SK-N-SH treated with all-trans-retinoic acid at 6 μM for 48 hours (cell line): ENCODE data around the gene TMPRSS12.
"Not testable (repeated sequence)": the region's sequence is repeated elsewhere in the genome, so short reads cannot be mapped to it uniquely, and the experiment has no call there.

Experiments used
- ATAC-seq: fragments of 200-7000 bp; cut with Tn5 transposase; 3 replicates; pipeline ENCODE4 v1.9.1; 2020; ENCODE audit warnings: mild to moderate bottlenecking, moderate library complexity
- ARNTL ChIP-seq: fragments of 450-650 bp; formaldehyde crosslinking; IDR thresholded peaks from 2 replicates; pipeline ENCODE4 v1.5.0; 2020; ENCODE audit warnings: low read depth, mild to moderate bottlenecking, moderate library complexity, borderline replicate concordance
- BACH2 ChIP-seq: fragments of 250-450 bp; sonication (Bioruptor Pico); IDR thresholded peaks from 2 replicates; pipeline ENCODE4 v1.9.0; 2021; ENCODE audit warnings: mild to moderate bottlenecking, borderline replicate concordance
- CSDC2 ChIP-seq: fragments of 250-450 bp; sonication (Bioruptor Pico); IDR thresholded peaks from 2 replicates; pipeline ENCODE4 v1.5.0; 2020; ENCODE audit warnings: mild to moderate bottlenecking, moderate library complexity
- ESRRG ChIP-seq: fragments of 250-450 bp; sonication (Bioruptor Pico); IDR thresholded peaks from 2 replicates; pipeline ENCODE4 v1.6.1; 2021; ENCODE audit warnings: mild to moderate bottlenecking
- GLIS3 ChIP-seq: fragments of 250-450 bp; sonication (Bioruptor Pico); IDR thresholded peaks from 2 replicates; pipeline ENCODE4 v1.5.0; 2020; ENCODE audit warnings: mild to moderate bottlenecking, moderate library complexity
- ISL1 ChIP-seq: fragments of 250-450 bp; sonication (Bioruptor Pico); IDR thresholded peaks from 2 replicates; pipeline ENCODE4 v2.1.2; 2022; ENCODE audit warnings: mild to moderate bottlenecking, moderate library complexity
- OSR1 ChIP-seq: fragments of 250-450 bp; sonication (Bioruptor Pico); IDR thresholded peaks from 2 replicates; pipeline ENCODE4 v1.8.0; 2022; ENCODE audit warnings: moderate library complexity, mild to moderate bottlenecking, inconsistent platforms
- PPARA ChIP-seq: fragments of 250-450 bp; sonication (Bioruptor Pico); IDR thresholded peaks from 2 replicates; pipeline ENCODE4 v1.5.0; 2020; ENCODE audit warnings: mild to moderate bottlenecking, borderline replicate concordance
- RARB ChIP-seq: fragments of 250-450 bp; sonication (Bioruptor Pico); IDR thresholded peaks from 2 replicates; pipeline ENCODE4 v1.8.0; 2021; ENCODE audit warnings: mild to moderate bottlenecking, moderate library complexity
- SNAI2 ChIP-seq: fragments of 250-450 bp; sonication (Bioruptor Pico); IDR thresholded peaks from 2 replicates; pipeline ENCODE4 v1.5.0; 2020; ENCODE audit warnings: mild to moderate bottlenecking, moderate library complexity
- TCF4 ChIP-seq: fragments of 250-450 bp; sonication (Bioruptor Pico); IDR thresholded peaks from 2 replicates; pipeline ENCODE4 v1.8.0; 2021; ENCODE audit warnings: mild to moderate bottlenecking, moderate library complexity, borderline replicate concordance
- TOX ChIP-seq: fragments of 250-450 bp; sonication (Bioruptor Pico); IDR thresholded peaks from 2 replicates; pipeline ENCODE4 v1.8.0; 2021; ENCODE audit warnings: mild to moderate bottlenecking, moderate library complexity, borderline replicate concordance
- ZC3H10 ChIP-seq: fragments of 250-450 bp; sonication (Bioruptor Pico); IDR thresholded peaks from 2 replicates; pipeline ENCODE4 v1.5.1; 2021; ENCODE audit warnings: mild to moderate bottlenecking, moderate library complexity
- ZFP3 ChIP-seq: fragments of 250-450 bp; sonication (Bioruptor Pico); IDR thresholded peaks from 2 replicates; pipeline ENCODE4 v1.5.0; 2020; ENCODE audit warnings: mild to moderate bottlenecking, moderate library complexity
- ZFP30 ChIP-seq: fragments of 450-650 bp; formaldehyde crosslinking; IDR thresholded peaks from 2 replicates; pipeline ENCODE4 v1.5.0; 2022; ENCODE audit warnings: mild to moderate bottlenecking, moderate library complexity
- ZNF565 ChIP-seq: fragments of 450-650 bp; formaldehyde crosslinking; conservative IDR thresholded peaks from 2 replicates; pipeline ENCODE4 v1.5.0; 2020; ENCODE audit warnings: low read depth, mild to moderate bottlenecking, moderate library complexity
- ZNF70 ChIP-seq: fragments of 450-650 bp; formaldehyde crosslinking; IDR thresholded peaks from 2 replicates; pipeline ENCODE4 v1.5.0; 2020; ENCODE audit warnings: mild to moderate bottlenecking, moderate library complexity
- ZNF8 ChIP-seq: fragments of 450-650 bp; formaldehyde crosslinking; IDR thresholded peaks from 2 replicates; pipeline ENCODE4 v1.5.0; 2020; ENCODE audit warnings: mild to moderate bottlenecking, moderate library complexity
- TF ChIP-seq, protein P1 (sequence below): fragments of 250-450 bp; sonication (Bioruptor Pico); IDR thresholded peaks from 2 replicates; pipeline ENCODE4 v1.8.0; 2020; ENCODE audit warnings: mild to moderate bottlenecking, moderate library complexity, borderline replicate concordance
- TF ChIP-seq, protein P2 (sequence below): fragments of 250-450 bp; sonication (Bioruptor Pico); IDR thresholded peaks from 2 replicates; pipeline ENCODE4 v1.5.1; 2020; ENCODE audit warnings: low read depth, mild to moderate bottlenecking, moderate library complexity
- TF ChIP-seq, protein P3 (sequence below): fragments of 250-450 bp; sonication (Bioruptor Pico); IDR thresholded peaks from 2 replicates; pipeline ENCODE4 v1.5.1; 2021; ENCODE audit warnings: mild to moderate bottlenecking, moderate library complexity
- TF ChIP-seq, protein P4 (sequence below): fragments of 250-450 bp; sonication (Bioruptor Pico); IDR thresholded peaks from 2 replicates; pipeline ENCODE4 v1.8.0; 2021; ENCODE audit warnings: low read depth, mild to moderate bottlenecking, moderate library complexity, borderline replicate concordance

TMPRSS12 gene

DNA sequence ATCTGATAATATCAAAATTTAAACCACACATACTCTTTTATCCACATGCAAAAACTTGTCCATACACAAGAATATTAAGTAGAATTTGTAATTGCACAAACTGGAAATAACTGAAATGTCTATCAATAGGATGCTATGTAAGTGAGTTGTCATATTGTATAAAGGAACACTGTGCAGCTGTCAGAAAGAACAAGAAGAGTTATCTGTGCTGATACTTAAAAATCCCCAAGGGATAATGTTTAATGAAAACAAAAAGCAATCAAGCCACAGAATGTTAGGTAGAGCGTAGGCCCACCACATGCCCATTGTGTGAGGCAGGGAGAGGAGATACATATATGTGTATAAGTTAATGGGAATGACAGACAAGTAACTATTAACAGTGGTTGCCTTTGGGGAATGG lies 83.7 kb downstream of the TMPRSS12 start:
- ATAC-seq: no peak
- TF ChIP-seq RARB (CRISPR knock-in tag) (no peak), TCF4 (CRISPR knock-in tag) (no peak), TOX (CRISPR knock-in tag) (no peak), ISL1 (CRISPR knock-in tag) (no peak)
- TF ChIP-seq, all 23 proteins: peak for 0

DNA sequence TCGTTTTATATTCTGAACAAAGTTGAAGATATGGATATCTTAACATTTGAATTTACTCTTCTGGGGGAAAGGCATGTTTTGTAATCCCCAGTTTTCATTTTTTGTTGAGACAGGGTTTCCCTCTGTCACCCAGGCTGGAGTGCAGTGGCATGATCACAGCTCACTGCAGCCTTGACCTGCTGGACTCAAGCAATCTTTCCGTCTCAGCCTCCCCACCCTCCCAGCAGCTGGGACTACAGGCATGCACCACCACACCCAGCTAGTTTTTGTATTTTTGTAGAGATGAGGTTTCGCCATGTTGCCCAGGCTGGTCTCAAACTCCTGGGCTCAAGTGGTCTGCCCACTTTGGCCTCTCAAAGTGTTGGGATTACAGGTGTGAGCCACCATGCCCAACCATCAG lies 84.2 kb downstream of the TMPRSS12 start:
- ATAC-seq: not testable (repeated sequence)

DNA sequence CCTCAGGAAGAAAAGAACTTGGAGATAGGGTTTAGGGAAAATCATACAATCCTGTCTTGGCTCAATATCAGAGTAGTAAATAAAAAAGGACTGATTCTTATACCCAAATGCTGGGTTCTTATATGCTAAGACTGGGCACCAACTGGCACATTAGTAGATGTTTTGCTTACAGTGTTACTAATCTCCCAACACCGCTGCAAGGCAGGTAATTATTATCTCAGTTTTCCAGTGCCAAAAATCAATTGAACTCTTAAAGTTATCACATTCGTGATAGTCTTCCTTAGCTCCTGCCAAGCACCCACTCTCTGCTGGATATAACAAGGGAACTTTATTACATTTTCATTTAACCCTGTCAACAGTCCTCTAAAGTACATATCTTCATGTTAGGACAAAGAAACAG lies 84.6 kb downstream of the TMPRSS12 start:
- ATAC-seq: no peak
- TF ChIP-seq, protein P1, sequence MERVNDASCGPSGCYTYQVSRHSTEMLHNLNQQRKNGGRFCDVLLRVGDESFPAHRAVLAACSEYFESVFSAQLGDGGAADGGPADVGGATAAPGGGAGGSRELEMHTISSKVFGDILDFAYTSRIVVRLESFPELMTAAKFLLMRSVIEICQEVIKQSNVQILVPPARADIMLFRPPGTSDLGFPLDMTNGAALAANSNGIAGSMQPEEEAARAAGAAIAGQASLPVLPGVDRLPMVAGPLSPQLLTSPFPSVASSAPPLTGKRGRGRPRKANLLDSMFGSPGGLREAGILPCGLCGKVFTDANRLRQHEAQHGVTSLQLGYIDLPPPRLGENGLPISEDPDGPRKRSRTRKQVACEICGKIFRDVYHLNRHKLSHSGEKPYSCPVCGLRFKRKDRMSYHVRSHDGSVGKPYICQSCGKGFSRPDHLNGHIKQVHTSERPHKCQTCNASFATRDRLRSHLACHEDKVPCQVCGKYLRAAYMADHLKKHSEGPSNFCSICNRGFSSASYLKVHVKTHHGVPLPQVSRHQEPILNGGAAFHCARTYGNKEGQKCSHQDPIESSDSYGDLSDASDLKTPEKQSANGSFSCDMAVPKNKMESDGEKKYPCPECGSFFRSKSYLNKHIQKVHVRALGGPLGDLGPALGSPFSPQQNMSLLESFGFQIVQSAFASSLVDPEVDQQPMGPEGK: no peak
- TF ChIP-seq BACH2 (no peak), ZFP3 (CRISPR knock-in tag) (no peak), PPARA (CRISPR knock-in tag) (no peak), RARB (CRISPR knock-in tag) (no peak), ZNF70 (CRISPR knock-in tag) (no peak), SNAI2 (CRISPR knock-in tag) (no peak), ARNTL (CRISPR knock-in tag) (no peak)
- TF ChIP-seq, protein P2, sequence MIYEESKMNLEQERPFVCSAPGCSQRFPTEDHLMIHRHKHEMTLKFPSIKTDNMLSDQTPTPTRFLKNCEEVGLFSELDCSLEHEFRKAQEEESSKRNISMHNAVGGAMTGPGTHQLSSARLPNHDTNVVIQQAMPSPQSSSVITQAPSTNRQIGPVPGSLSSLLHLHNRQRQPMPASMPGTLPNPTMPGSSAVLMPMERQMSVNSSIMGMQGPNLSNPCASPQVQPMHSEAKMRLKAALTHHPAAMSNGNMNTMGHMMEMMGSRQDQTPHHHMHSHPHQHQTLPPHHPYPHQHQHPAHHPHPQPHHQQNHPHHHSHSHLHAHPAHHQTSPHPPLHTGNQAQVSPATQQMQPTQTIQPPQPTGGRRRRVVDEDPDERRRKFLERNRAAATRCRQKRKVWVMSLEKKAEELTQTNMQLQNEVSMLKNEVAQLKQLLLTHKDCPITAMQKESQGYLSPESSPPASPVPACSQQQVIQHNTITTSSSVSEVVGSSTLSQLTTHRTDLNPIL (CRISPR knock-in tag): no peak

DNA sequence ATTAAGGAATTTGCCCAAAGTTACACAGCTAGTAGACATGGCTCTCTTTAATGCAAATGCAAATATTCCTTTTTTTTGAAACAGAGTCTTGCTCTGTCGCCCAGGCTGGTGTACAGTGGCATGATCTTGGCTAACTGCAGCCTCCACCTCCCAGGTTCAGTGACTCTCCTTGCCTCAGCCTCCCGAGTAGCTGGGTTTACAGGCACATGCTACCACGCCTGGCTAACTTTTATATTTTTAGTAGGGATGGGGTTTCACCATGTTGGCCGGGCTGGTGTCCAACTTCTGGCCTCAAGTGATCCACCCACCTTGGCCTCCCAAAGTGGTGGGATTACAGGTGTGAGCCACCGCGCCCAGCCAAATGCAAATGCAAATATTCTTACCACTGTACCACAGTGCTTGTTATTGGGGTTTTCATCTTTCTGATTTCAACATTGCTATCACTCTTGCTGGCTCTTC lies 85.1 kb downstream of the TMPRSS12 start:
- TF ChIP-seq ZC3H10 (CRISPR knock-in tag): no peak
- no peak for TF ChIP-seq ZFP30 (CRISPR knock-in tag)
- no peak for ATAC-seq

DNA sequence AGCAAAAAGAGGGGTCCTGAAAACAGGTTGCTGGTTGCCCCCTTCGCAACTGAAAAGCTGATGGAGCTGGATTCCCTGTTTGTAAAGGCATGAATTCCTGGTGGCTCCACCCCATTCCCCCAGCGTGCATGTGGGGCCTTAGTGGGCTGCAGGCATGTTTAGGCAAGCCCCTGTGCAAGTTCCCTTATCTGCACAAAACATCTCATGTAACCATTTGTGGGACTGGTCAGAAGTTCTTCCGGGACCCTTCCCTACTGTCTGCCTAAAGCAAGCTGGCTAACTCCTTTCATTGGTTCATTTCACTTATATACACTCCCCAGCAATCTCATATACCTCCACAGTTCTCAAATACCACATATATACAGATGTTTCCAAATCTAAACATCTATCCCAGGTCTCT lies 85.7 kb downstream of the TMPRSS12 start:
- TF ChIP-seq ISL1 (CRISPR knock-in tag) (no peak), OSR1 (no peak)
- ATAC-seq: no peak

DNA sequence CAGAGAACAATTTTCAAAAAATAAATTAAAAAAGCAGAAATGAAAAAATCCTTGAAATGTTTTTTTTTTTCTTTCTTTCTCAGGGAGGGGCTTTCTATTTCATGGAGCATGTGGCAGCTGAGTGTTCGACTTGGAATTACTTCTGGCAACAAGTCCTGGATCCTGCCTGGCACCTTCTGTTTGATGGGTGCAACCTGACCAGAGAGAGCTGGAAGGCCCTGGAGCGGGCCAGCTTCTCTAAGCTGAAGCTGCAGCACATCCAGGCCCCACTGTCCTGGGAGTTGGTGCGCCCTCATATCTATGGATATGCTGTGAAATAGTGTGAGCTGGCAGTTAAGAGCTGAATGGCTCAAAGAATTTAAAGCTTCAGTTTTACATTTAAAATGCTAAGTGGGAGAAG lies 87.1 kb downstream of the TMPRSS12 start:
- ATAC-seq: no peak
- TF ChIP-seq ZNF565 (no peak), ZFP3 (CRISPR knock-in tag) (no peak), CSDC2 (CRISPR knock-in tag) (no peak), GLIS3 (CRISPR knock-in tag) (no peak), ESRRG (CRISPR knock-in tag) (no peak), PPARA (CRISPR knock-in tag) (no peak), TCF4 (CRISPR knock-in tag) (no peak), ZNF8 (CRISPR knock-in tag) (no peak), TOX (CRISPR knock-in tag) (no peak), ISL1 (CRISPR knock-in tag) (no peak), ARNTL (CRISPR knock-in tag) (no peak), ZNF70 (CRISPR knock-in tag) (no peak), RARB (CRISPR knock-in tag) (no peak), ZC3H10 (CRISPR knock-in tag) (no peak), ZFP30 (CRISPR knock-in tag) (no peak), OSR1 (no peak)
- TF ChIP-seq, protein P3, sequence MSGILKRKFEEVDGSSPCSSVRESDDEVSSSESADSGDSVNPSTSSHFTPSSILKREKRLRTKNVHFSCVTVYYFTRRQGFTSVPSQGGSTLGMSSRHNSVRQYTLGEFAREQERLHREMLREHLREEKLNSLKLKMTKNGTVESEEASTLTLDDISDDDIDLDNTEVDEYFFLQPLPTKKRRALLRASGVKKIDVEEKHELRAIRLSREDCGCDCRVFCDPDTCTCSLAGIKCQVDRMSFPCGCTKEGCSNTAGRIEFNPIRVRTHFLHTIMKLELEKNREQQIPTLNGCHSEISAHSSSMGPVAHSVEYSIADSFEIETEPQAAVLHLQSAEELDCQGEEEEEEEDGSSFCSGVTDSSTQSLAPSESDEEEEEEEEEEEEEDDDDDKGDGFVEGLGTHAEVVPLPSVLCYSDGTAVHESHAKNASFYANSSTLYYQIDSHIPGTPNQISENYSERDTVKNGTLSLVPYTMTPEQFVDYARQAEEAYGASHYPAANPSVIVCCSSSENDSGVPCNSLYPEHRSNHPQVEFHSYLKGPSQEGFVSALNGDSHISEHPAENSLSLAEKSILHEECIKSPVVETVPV (CRISPR knock-in tag): no peak
- TF ChIP-seq, protein P4, sequence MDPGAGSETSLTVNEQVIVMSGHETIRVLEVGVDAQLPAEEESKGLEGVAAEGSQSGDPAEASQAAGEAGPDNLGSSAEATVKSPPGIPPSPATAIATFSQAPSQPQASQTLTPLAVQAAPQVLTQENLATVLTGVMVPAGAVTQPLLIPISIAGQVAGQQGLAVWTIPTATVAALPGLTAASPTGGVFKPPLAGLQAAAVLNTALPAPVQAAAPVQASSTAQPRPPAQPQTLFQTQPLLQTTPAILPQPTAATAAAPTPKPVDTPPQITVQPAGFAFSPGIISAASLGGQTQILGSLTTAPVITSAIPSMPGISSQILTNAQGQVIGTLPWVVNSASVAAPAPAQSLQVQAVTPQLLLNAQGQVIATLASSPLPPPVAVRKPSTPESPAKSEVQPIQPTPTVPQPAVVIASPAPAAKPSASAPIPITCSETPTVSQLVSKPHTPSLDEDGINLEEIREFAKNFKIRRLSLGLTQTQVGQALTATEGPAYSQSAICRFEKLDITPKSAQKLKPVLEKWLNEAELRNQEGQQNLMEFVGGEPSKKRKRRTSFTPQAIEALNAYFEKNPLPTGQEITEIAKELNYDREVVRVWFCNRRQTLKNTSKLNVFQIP (CRISPR knock-in tag): no peak
- TF ChIP-seq, protein P2 (CRISPR knock-in tag): no peak
- TF ChIP-seq, protein P1: no peak

DNA sequence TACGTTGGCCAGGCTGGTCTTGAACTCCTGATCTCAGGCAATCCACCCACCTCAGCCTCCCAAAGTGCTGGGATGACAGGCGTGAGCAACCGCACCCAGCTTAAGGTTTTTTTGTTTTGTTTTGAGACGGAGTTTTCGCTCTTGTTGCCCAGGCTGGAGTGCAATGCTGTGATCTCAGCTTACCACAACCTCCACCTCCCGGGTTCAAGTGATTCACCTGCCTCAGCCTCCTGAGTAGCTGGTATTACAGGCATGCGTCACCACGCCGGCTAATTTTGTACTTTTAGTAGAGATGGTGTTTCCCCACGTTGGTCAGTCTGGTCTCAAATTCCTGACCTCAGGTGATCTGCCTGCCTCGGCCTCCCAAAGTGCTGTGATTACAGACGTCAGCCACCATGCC lies 87.8 kb downstream of the TMPRSS12 start:
- not testable (repeated sequence) for ATAC-seq
